ENCODE measurements around the gene SUMO4. TPM values are rescaled to one million over a fixed set of nuclear protein-coding genes. Genes with fewer than 3 reads are reported as not detected.

The SUMO4 gene
- polyA plus RNA-seq, 1 of the 3 experiments (the other 2 are of a cell fraction), result not detected

DNA sequence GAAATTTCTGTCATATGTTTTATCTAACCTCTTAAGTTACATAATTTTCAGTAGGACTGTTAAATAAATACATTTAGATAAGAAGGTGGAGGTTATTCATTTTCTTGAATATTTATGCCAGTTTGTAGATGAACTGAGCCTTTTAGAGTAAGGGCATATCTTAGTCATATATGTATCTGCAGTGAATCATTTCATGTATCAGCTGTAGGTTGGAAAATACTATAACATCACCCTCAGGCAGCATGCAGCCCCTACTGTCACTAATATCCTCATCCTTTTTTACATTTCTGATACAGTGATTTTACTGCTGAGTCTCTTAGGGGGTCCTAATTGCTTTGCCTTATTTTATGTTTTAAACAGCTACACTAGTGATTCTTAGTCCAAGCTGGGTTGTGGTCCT is 19.5 kb upstream of the SUMO4 start (continued):
- TF ChIP-seq ZBTB33 (IDR thresholded peaks at IDR 0.05; ENCODE audit: borderline replicate concordance, low read depth) (no peak), CTCF (IDR thresholded peaks at IDR 0.05) (no peak)
- TF ChIP-seq, protein P1, sequence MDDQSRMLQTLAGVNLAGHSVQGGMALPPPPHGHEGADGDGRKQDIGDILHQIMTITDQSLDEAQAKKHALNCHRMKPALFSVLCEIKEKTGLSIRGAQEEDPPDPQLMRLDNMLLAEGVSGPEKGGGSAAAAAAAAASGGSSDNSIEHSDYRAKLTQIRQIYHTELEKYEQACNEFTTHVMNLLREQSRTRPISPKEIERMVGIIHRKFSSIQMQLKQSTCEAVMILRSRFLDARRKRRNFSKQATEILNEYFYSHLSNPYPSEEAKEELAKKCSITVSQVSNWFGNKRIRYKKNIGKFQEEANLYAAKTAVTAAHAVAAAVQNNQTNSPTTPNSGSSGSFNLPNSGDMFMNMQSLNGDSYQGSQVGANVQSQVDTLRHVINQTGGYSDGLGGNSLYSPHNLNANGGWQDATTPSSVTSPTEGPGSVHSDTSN (IDR thresholded peaks at IDR 0.05), result no peak

GRCh38 chr6:149383371-149383770 is 16.7 kb upstream of the SUMO4 start:
- peaks cover 0 to 2% of the 10 kb centered on the region in 2 experiments; a peak in 2 of 4 replicates for H3K4me1 ChIP-seq (ENCODE audit: control insufficient read depth in 1 of 2, insufficient read depth in 2 of 2, low read depth in 1 of 2, low read length in 1 of 2)
- 98% methylated on average over 4 of the region's 4 CpGs for WGBS (ENCODE audit: low lambda C conversion rate)
- no peak overlapping the region for H3K27ac ChIP-seq (ENCODE audit: low read depth in 2 of 2, low read length in 1 of 2)
- POLR2A ChIA-PET, result no interaction called here
- H4K20me1 ChIP-seq (ENCODE audit: insufficient read depth), result peaks cover 27% of the 10 kb centered on the region
- peaks cover 25 to 52% of the 10 kb centered on the region in 2 experiments for H3K36me3 ChIP-seq (replicated peaks in 1 of 2; ENCODE audit: control insufficient read depth in 1 of 2, insufficient read depth in 2 of 2, low read length in 1 of 2)
- no peak overlapping the region for H3K9ac ChIP-seq
- no peak overlapping the region for H3K4me2 ChIP-seq
- no peaks in the 10 kb centered on the region for H3K9me2 ChIP-seq
- CTCF ChIA-PET, result interaction anchor here (0.7 to 0.8 kb wide), 2 partner anchors 11 to 48 kb away, joined by 3 to 4 read pairs; no protein-coding TSS in a partner anchor
- peaks cover 83% of the 10 kb centered on the region for H3K79me2 ChIP-seq (ENCODE audit: insufficient read depth)
- H3F3A ChIP-seq (replicated peaks; ENCODE audit: insufficient read depth), result no peaks in the 10 kb centered on the region
- no peak overlapping the region for H3K4me3 ChIP-seq (ENCODE audit: low read depth in 2 of 2, low read length in 1 of 2)
- H2AFZ ChIP-seq (ENCODE audit: low read depth), result no peak overlapping the region
- no peaks in the 10 kb centered on the region for H3K27me3 ChIP-seq (ENCODE audit: insufficient read depth)
- DNase-seq, result no peak
- TF ChIP-seq FOXM1 (IDR thresholded peaks at IDR 0.05; ENCODE audit: low read depth), result no peak
- H3K9me3 ChIP-seq, result no peaks in the 10 kb centered on the region

GRCh38 chr6:149384464-149384863 is 15.6 kb upstream of the SUMO4 start:
- no peak for TF ChIP-seq ELF1 (IDR thresholded peaks at IDR 0.05)
- TF ChIP-seq, protein P2, sequence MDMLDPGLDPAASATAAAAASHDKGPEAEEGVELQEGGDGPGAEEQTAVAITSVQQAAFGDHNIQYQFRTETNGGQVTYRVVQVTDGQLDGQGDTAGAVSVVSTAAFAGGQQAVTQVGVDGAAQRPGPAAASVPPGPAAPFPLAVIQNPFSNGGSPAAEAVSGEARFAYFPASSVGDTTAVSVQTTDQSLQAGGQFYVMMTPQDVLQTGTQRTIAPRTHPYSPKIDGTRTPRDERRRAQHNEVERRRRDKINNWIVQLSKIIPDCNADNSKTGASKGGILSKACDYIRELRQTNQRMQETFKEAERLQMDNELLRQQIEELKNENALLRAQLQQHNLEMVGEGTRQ (IDR thresholded peaks at IDR 0.05; ENCODE audit: borderline replicate concordance, low read depth, low read length), result no peak
- no peak for TF ChIP-seq NFIC (IDR thresholded peaks at IDR 0.05; ENCODE audit: borderline replicate concordance)
- no peak for TF ChIP-seq EZH2phosphoT487 (IDR thresholded peaks at IDR 0.05; ENCODE audit: borderline replicate concordance, low read depth)
- TF ChIP-seq, protein P3, sequence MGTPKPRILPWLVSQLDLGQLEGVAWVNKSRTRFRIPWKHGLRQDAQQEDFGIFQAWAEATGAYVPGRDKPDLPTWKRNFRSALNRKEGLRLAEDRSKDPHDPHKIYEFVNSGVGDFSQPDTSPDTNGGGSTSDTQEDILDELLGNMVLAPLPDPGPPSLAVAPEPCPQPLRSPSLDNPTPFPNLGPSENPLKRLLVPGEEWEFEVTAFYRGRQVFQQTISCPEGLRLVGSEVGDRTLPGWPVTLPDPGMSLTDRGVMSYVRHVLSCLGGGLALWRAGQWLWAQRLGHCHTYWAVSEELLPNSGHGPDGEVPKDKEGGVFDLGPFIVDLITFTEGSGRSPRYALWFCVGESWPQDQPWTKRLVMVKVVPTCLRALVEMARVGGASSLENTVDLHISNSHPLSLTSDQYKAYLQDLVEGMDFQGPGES (IDR thresholded peaks at IDR 0.05; ENCODE audit: low read depth, low read length), result no peak
- no peak for TF ChIP-seq TAF1 (IDR thresholded peaks at IDR 0.05; ENCODE audit: borderline replicate concordance, low read depth, low read length)
- TF ChIP-seq TCF12 (IDR thresholded peaks at IDR 0.05), result no peak
- Histone ChIP-seq H3K4me3 (ENCODE audit: low read depth in 2 of 2, low read length in 1 of 2) (no peak overlapping the region), H4K20me1 (ENCODE audit: insufficient read depth) (peaks cover 35% of the 10 kb centered on the region), H3K36me3 (replicated peaks in 1 of 2; ENCODE audit: control insufficient read depth in 1 of 2, insufficient read depth in 2 of 2, low read length in 1 of 2) (peaks cover 15 to 51% of the 10 kb centered on the region in 2 experiments), H3K4me1 (ENCODE audit: control insufficient read depth in 1 of 2, insufficient read depth in 2 of 2, low read depth in 1 of 2, low read length in 1 of 2) (peaks cover 0 to 2% of the 10 kb centered on the region in 2 experiments; a peak in 2 of 4 replicates), H3K27me3 (ENCODE audit: insufficient read depth) (no peaks in the 10 kb centered on the region), H3K27ac (ENCODE audit: low read depth in 2 of 2, low read length in 1 of 2) (no peak overlapping the region), H3K79me2 (ENCODE audit: insufficient read depth) (peaks cover 83% of the 10 kb centered on the region), H3F3A (replicated peaks; ENCODE audit: insufficient read depth) (peaks cover 3% of the 10 kb centered on the region), H3K4me2 (no peak overlapping the region), H2AFZ (ENCODE audit: low read depth) (no peak overlapping the region), H3K9ac (no peak overlapping the region), H3K9me3 (no peaks in the 10 kb centered on the region), H3K9me2 (no peaks in the 10 kb centered on the region)
- CTCF ChIA-PET, result no interaction called here
- no peak for DNase-seq
- POLR2A ChIA-PET, result no interaction called here
